H1 (cell line): ENCODE data around the gene UPF3A. TPM values are rescaled to one million over a fixed set of nuclear protein-coding genes. Genes with fewer than 3 reads are reported as not detected.
"Not testable (repeated sequence)": the region's sequence is repeated elsewhere in the genome, so short reads cannot be mapped to it uniquely, and the experiment has no call there.

Source experiments
- CTCF ChIA-PET: fragments of 300-600 bp; sonication (Branson Sonifier 250); formaldehyde crosslinking; loops from one replicate; lab custom pipeline; 2021; ENCODE audit not compliant: partially characterized antibody; lab: Charles Lee
- POLR2A ChIA-PET: fragments of 300-600 bp; sonication (Branson Sonifier 250); formaldehyde crosslinking; loops from one replicate; lab custom pipeline; 2021; ENCODE audit warnings: inconsistent platforms; ENCODE audit not compliant: partially characterized antibody; lab: Charles Lee
- DNase-seq, 2 experiments: peaks; one replicate each; pipeline versions ENCODE4 v3.0.0 to v3.0.0-alpha.2; 2010 to 2022; ENCODE audit warnings: low spot score in 2 of 2, low read depth in 1 of 2, mixed read lengths in 1 of 2
- FAIRE-seq: peaks from 2 replicates; lab custom pipeline; 2011; peaks lifted over from hg19 to GRCh38; lab: Jason Lieb, UNC
- H2AFZ ChIP-seq: 2 replicates; pipeline ENCODE4 v1.8.1; 2012; ENCODE audit warnings: low read length, inconsistent platforms
- H2AK5ac ChIP-seq: 2 replicates; pipeline ENCODE4 v1.6.1; 2013; ENCODE audit warnings: low read depth, low read length
- H2BK120ac ChIP-seq: replicated peaks from 2 replicates; pipeline ENCODE3; 2013; ENCODE audit warnings: low read depth, low read length, inconsistent platforms
- H2BK12ac ChIP-seq: 2 replicates; pipeline ENCODE4 v1.6.1; 2013; ENCODE audit warnings: low read depth, low read length
- H2BK15ac ChIP-seq: 2 replicates; pipeline ENCODE4 v1.6.1; 2013; ENCODE audit warnings: low read length
- H2BK20ac ChIP-seq: 2 replicates; pipeline ENCODE4 v1.6.1; 2013; ENCODE audit warnings: low read length
- H2BK5ac ChIP-seq: 2 replicates; pipeline ENCODE4 v1.6.1; 2013; ENCODE audit warnings: low read depth, low read length
- H3K14ac ChIP-seq: 2 replicates; pipeline ENCODE4 v1.6.1; 2013; ENCODE audit warnings: inconsistent platforms; ENCODE audit not compliant: insufficient read length
- H3K18ac ChIP-seq: 2 replicates; pipeline ENCODE4 v1.6.1; 2013; ENCODE audit warnings: low read length; ENCODE audit errors: extremely low read depth
- H3K23ac ChIP-seq: 2 replicates; pipeline ENCODE4 v1.6.1; 2013; ENCODE audit warnings: inconsistent platforms; ENCODE audit not compliant: insufficient read length
- H3K23me2 ChIP-seq: 2 replicates; pipeline ENCODE4 v1.6.1; 2013; ENCODE audit warnings: low read depth, low read length
- H3K27ac ChIP-seq: 2 replicates; pipeline ENCODE4 v1.6.1; 2011; ENCODE audit warnings: low read depth, low read length, inconsistent platforms
- H3K27me3 ChIP-seq, 4 experiments: replicated peaks in 1 of 4; 1 replicate in 1 of 4; 2 replicates in 3 of 4; pipeline versions ENCODE4 v1.6.1 to v1.8.1; 2011 to 2013; ENCODE audit warnings: low read length in 3 of 4, mild to moderate bottlenecking in 3 of 4, inconsistent platforms in 2 of 4, mixed read lengths in 2 of 4, moderate library complexity in 1 of 4; ENCODE audit not compliant: control insufficient read depth in 3 of 4, insufficient read depth in 3 of 4; ENCODE audit errors: extremely low read depth in 1 of 4
- H3K36me3 ChIP-seq, 4 experiments: 2 replicates each; pipeline versions ENCODE4 v1.6.1 to v1.8.1; 2011 to 2013; ENCODE audit warnings: mild to moderate bottlenecking in 4 of 4, low read length in 3 of 4, moderate library complexity in 2 of 4, control low read depth in 1 of 4, inconsistent platforms in 1 of 4; ENCODE audit not compliant: insufficient read depth in 4 of 4, control insufficient read depth in 2 of 4
- H3K4ac ChIP-seq: replicated peaks from 2 replicates; pipeline ENCODE3; 2013; ENCODE audit warnings: low read length, low read depth, mixed read lengths, inconsistent platforms; ENCODE audit not compliant: insufficient read length
- H3K4me1 ChIP-seq, 4 experiments: replicated peaks in 1 of 4; 1 replicate in 1 of 4; 2 replicates in 3 of 4; pipeline versions ENCODE4 v1.6.1 to v1.8.1; 2011 to 2013; ENCODE audit warnings: low read length in 3 of 4, inconsistent platforms in 2 of 4, mixed read lengths in 1 of 4; ENCODE audit not compliant: insufficient read depth in 4 of 4, control insufficient read depth in 3 of 4
- H3K4me2 ChIP-seq, 2 experiments: 2 replicates each; pipeline versions ENCODE4 v1.6.1 to v1.8.1; 2011 to 2013; ENCODE audit warnings: low read depth in 2 of 2, low read length in 2 of 2, control low read depth in 1 of 2, inconsistent platforms in 1 of 2, mild to moderate bottlenecking in 1 of 2; ENCODE audit not compliant: insufficient read depth in 1 of 2
- H3K4me3 ChIP-seq, 4 experiments: fragments of 200-600, 300-600 bp in 1 of 4; sonication (generic), shearing (Covaris generic), sonication (Bioruptor Twin) in 1 of 4; 2 replicates each; pipeline versions ENCODE4 v1.5.1 to v1.8.1; 2011 to 2016; ENCODE audit warnings: low read length in 4 of 4, low read depth in 3 of 4, control low read depth in 2 of 4, inconsistent platforms in 2 of 4, mild to moderate bottlenecking in 2 of 4, mixed read lengths in 1 of 4, moderate library complexity in 1 of 4; ENCODE audit not compliant: insufficient read depth in 2 of 4; ENCODE audit errors: extremely low read depth in 1 of 4
- H3K56ac ChIP-seq: replicated peaks from 2 replicates; pipeline ENCODE3; 2013; ENCODE audit warnings: low read depth, mild to moderate bottlenecking, mixed read lengths, low read length, inconsistent platforms; ENCODE audit not compliant: insufficient read length
- H3K79me1 ChIP-seq: 2 replicates; pipeline ENCODE4 v1.6.1; 2013; ENCODE audit warnings: low read depth, low read length, control low read depth
- H3K79me2 ChIP-seq, 2 experiments: 2 replicates each; pipeline versions ENCODE4 v1.6.1 to v1.8.1; 2012 to 2013; ENCODE audit warnings: low read length in 2 of 2, mild to moderate bottlenecking in 2 of 2, inconsistent platforms in 1 of 2; ENCODE audit not compliant: insufficient read depth in 2 of 2, control insufficient read depth in 1 of 2
- H3K9ac ChIP-seq, 4 experiments: replicated peaks in 1 of 4; 1 replicate in 1 of 4; 2 replicates in 3 of 4; pipeline versions ENCODE4 v1.6.1 to v1.8.1; 2011 to 2013; ENCODE audit warnings: low read depth in 3 of 4, low read length in 3 of 4, control low read depth in 2 of 4, mild to moderate bottlenecking in 2 of 4, moderate library complexity in 2 of 4, inconsistent platforms in 1 of 4; ENCODE audit errors: extremely low read depth in 1 of 4
- H3K9me3 ChIP-seq, 2 experiments: 2 replicates each; pipeline versions ENCODE4 v1.6.1 to v1.8.1; 2012 to 2013; ENCODE audit warnings: mild to moderate bottlenecking in 2 of 2, moderate library complexity in 2 of 2, control low read depth in 1 of 2, inconsistent platforms in 1 of 2, low read depth in 1 of 2, low read length in 1 of 2, mixed read lengths in 1 of 2; ENCODE audit not compliant: insufficient read depth in 2 of 2
- H4K20me1 ChIP-seq, 2 experiments: replicated peaks in 1 of 2; 2 replicates each; pipeline versions ENCODE3 to v1.8.1; 2011 to 2013; ENCODE audit warnings: inconsistent platforms in 2 of 2, low read length in 2 of 2, mild to moderate bottlenecking in 1 of 2; ENCODE audit not compliant: insufficient read depth in 2 of 2, control insufficient read depth in 1 of 2
- H4K5ac ChIP-seq: 2 replicates; pipeline ENCODE4 v1.6.1; 2013; ENCODE audit warnings: low read length, low read depth, mixed read lengths, inconsistent platforms; ENCODE audit not compliant: insufficient read length
- H4K8ac ChIP-seq: 2 replicates; pipeline ENCODE4 v1.8.0; 2013; ENCODE audit warnings: mild to moderate bottlenecking, moderate library complexity, low read length, inconsistent platforms; ENCODE audit not compliant: insufficient read depth; ENCODE audit errors: extremely low read depth
- H4K91ac ChIP-seq: replicated peaks from 2 replicates; pipeline ENCODE3; 2013; ENCODE audit warnings: low read length, mixed read lengths, inconsistent platforms; ENCODE audit not compliant: insufficient read length
- WGBS, 2 experiments: shearing (Covaris generic) in 1 of 2; methylation state at CpG; one replicate each; pipeline versions ENCODE4 v1.1.6 to v1.1.7; 2013 to 2015; ENCODE audit warnings: low lambda C conversion rate in 2 of 2, mixed read lengths in 2 of 2, inconsistent platforms in 1 of 2, low coverage in 1 of 2, missing lambda C conversion rate in 1 of 2; ENCODE audit not compliant: insufficient replicate concordance in 2 of 2, insufficient coverage in 1 of 2, insufficient read length in 1 of 2; ENCODE audit errors: extremely low coverage in 1 of 2, missing lambda C conversion rate in 1 of 2; 5-methylcytosine and 5-hydroxymethylcytosine counted together
- polyA plus RNA-seq, 7 experiments: library from polyadenylated mRNA; depleted of rRNA in 3 of 7; stranded (reverse) in 5 of 7; unstranded in 2 of 7; fragments of >200 nt in 5 of 7; fragments of 200-250 nt in 2 of 7; gene quantifications; 1 replicate in 5 of 7; 2 replicates in 1 of 7; 4 replicates in 1 of 7; pipeline versions ENCODE4 v1.2.1 to v1.2.3, GENCODE V29; 2011 to 2013; ENCODE audit warnings: missing spikeins in 2 of 7, mixed read lengths in 2 of 7
- total RNA-seq: library from RNA; stranded (reverse); fragmentation: NEBNext Ultra II Directional; extraction: Animal tissue kit (Norgen Biotek cat#: 25700); gene quantifications from 2 replicates; pipeline ENCODE4 v1.2.1, GENCODE V29; 2021

The UPF3A gene
- total and polyA plus RNA-seq, 2 of the 8 experiments (the other 6 are each of a cell fraction or from before 2014, with no cell fraction given), result 47.1 to 58.2 TPM

- H2BK5ac ChIP-seq, H3K4me3 ChIP-seq, H4K8ac ChIP-seq, H2BK12ac ChIP-seq, H2BK20ac ChIP-seq, H2AK5ac ChIP-seq, H3K14ac ChIP-seq, H3K9me3 ChIP-seq, H3K27ac ChIP-seq, H2BK120ac ChIP-seq, H3K27me3 ChIP-seq, H2BK15ac ChIP-seq, H3K23me2 ChIP-seq, CTCF ChIA-PET, H4K5ac ChIP-seq, H3K9ac ChIP-seq, DNase-seq, H3K4me2 ChIP-seq, H3K79me1 ChIP-seq, H3K4ac ChIP-seq, H2AFZ ChIP-seq, H3K18ac ChIP-seq, H3K56ac ChIP-seq, H3K23ac ChIP-seq, H3K79me2 ChIP-seq, FAIRE-seq, H3K4me1 ChIP-seq, H4K91ac ChIP-seq: not testable (repeated sequence)
- H4K20me1 ChIP-seq, result peaks cover 0 to 12% of the 10 kb centered on the region in 2 experiments
- H3K36me3 ChIP-seq, result peaks cover 30 to 92% (median 74%) of the 10 kb centered on the region in 4 experiments
- 89% methylated on average over 13 of the region's 13 CpGs; no CpG with 5 or more reads in 1 of the 2 experiments for WGBS, 2 experiments
- POLR2A ChIA-PET, result interaction anchor here (0.7 to 2.3 kb wide), 5 partner anchors 8 to 22 kb away, joined by 3 to 9 read pairs (median 6); partner anchors contain the start of gene UPF3A
Measured at GRCh38 chr13:114264313-114264712, 17.1 kb upstream of the UPF3A start.
